Vagina (tissue), 2 donors: ENCODE data around the gene PLCB1.

Experiments
- POLR2A ChIP-seq, 2 donors: fragments of 450-650 bp; IDR thresholded peaks; one replicate each; pipeline ENCODE4 v1.6.1; 2017; ENCODE audit warnings: antibody characterized with exemption in 2 of 2, mild to moderate bottlenecking in 2 of 2, moderate library complexity in 2 of 2
- TF ChIP-seq, protein P1 (sequence below), 3 experiments: fragments of 450-650 bp in 2 of 3; fragments of 200-600 bp in 1 of 3; sonication (generic) in 1 of 3; IDR thresholded peaks; one replicate each; pipeline ENCODE4 v1.5.1; 2017 to 2019; ENCODE audit warnings: antibody characterized with exemption in 3 of 3, mild to moderate bottlenecking in 2 of 3, moderate library complexity in 2 of 3

DNA sequence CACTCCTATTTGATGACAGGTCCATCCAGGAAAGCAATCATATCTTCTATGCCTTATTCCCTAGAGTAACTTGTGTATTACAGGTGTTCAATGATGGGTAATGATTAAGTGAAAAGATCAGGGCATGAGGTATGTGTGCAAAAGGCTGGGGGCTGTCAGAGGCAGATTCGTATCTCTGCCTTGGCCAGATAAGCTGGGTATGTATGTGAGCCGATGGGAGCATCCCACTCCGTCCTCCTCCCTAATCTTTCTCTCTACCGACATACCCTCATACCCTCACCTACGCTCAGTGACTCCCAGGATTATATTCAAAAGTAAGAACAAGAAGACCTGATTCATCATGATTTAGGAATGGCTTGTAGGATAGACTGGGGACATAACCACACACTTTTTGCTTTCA lies 238.7 kb downstream of the PLCB1 start:
- TF ChIP-seq POLR2A (IDR thresholded peaks at IDR 0.05) = no peak
- TF ChIP-seq, protein P1, sequence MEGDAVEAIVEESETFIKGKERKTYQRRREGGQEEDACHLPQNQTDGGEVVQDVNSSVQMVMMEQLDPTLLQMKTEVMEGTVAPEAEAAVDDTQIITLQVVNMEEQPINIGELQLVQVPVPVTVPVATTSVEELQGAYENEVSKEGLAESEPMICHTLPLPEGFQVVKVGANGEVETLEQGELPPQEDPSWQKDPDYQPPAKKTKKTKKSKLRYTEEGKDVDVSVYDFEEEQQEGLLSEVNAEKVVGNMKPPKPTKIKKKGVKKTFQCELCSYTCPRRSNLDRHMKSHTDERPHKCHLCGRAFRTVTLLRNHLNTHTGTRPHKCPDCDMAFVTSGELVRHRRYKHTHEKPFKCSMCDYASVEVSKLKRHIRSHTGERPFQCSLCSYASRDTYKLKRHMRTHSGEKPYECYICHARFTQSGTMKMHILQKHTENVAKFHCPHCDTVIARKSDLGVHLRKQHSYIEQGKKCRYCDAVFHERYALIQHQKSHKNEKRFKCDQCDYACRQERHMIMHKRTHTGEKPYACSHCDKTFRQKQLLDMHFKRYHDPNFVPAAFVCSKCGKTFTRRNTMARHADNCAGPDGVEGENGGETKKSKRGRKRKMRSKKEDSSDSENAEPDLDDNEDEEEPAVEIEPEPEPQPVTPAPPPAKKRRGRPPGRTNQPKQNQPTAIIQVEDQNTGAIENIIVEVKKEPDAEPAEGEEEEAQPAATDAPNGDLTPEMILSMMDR (IDR thresholded peaks at IDR 0.05) = no peak
